Gastrocnemius medialis (tissue), 4 donors: ENCODE measurements around the gene SRRM3. TPM values are rescaled to one million over a fixed set of nuclear protein-coding genes. Genes with fewer than 3 reads are reported as not detected.
A peak's percentile ranks its signal among the peaks of the same experiment; 100 is the strongest.

Experiments used
- ATAC-seq, 2 donors: fragments of 150-250 bp; one replicate each; pipeline ENCODE4 v1.9.1; 2016
- DNase-seq, 2 donors: peaks; one replicate each; pipeline ENCODE4 v3.0.0-alpha.2; 2019
- H3K27ac ChIP-seq, 4 donors: fragments of 200-600 bp; sonication (generic); 1 replicate in 1 of 4; 2 replicates in 3 of 4; pipeline ENCODE4 v1.5.1; 2016 to 2018; ENCODE audit warnings: mild to moderate bottlenecking in 2 of 4, moderate library complexity in 1 of 4
- H3K27me3 ChIP-seq, 3 donors: fragments of 200-600 bp; sonication (generic) in 2 of 3; 1 replicate in 1 of 3; 2 replicates in 2 of 3; pipeline versions ENCODE4 v1.5.1 to v1.6.0; 2016 to 2019; ENCODE audit warnings: mild to moderate bottlenecking in 1 of 3, moderate library complexity in 1 of 3
- H3K36me3 ChIP-seq, 2 donors: fragments of 200-600 bp; sonication (generic) in 1 of 2; one replicate each; pipeline ENCODE4 v1.5.1; 2017 to 2018
- H3K4me1 ChIP-seq, 2 donors: fragments of 200-600 bp; sonication (generic) in 1 of 2; one replicate each; pipeline ENCODE4 v1.5.1; 2016 to 2017; ENCODE audit warnings: mild to moderate bottlenecking in 2 of 2
- H3K4me3 ChIP-seq, 4 donors: fragments of 200-600 bp; sonication (generic) in 3 of 4; 1 replicate in 1 of 4; 2 replicates in 3 of 4; pipeline ENCODE4 v1.5.1; 2016 to 2019; ENCODE audit warnings: mild to moderate bottlenecking in 2 of 4
- H3K9me3 ChIP-seq, 3 donors: fragments of 200-600 bp; sonication (generic) in 2 of 3; 1 replicate in 1 of 3; 2 replicates in 2 of 3; pipeline ENCODE4 v1.5.1; 2016 to 2019
- CTCF ChIP-seq, 5 experiments: fragments of 450-650 bp in 3 of 5; fragments of 200-600 bp in 2 of 5; sonication (generic) in 2 of 5; IDR thresholded peaks in 4 of 5; conservative IDR thresholded peaks in 1 of 5; 1 replicate in 4 of 5; 2 replicates in 1 of 5; pipeline ENCODE4 v1.5.1; 2016 to 2019; ENCODE audit warnings: antibody characterized with exemption in 5 of 5, mild to moderate bottlenecking in 3 of 5, moderate library complexity in 3 of 5
- POLR2A ChIP-seq, 2 donors: fragments of 450-650 bp; IDR thresholded peaks; one replicate each; pipeline ENCODE4 v1.6.1; 2017; ENCODE audit warnings: antibody characterized with exemption in 2 of 2, mild to moderate bottlenecking in 2 of 2, moderate library complexity in 2 of 2
- in situ Hi-C, 4 donors: fragments of 200-750 bp; cut with MboI; loops; one replicate each; pipeline versions ENCODE4 v1.15.0 to v1.8.0; 2017; ENCODE audit warnings: low sequenced_read_pairs in 4 of 4
- intact Hi-C: fragments of 100-400 bp; cut with DNase I; formaldehyde crosslinking; loops from one replicate; pipeline ENCODE4 v1.15.1; 2023; ENCODE audit warnings: low total_unique reads
- total RNA-seq, 4 donors: library from RNA; depleted of rRNA; stranded (reverse); fragments of >200 nt; gene quantifications; one replicate each; pipeline versions ENCODE4 v1.1.0 to v1.2.3, GENCODE V29; 2016

Gene SRRM3
- total RNA-seq, 4 donors from 2014 or later, result 0.53 to 1.2 (median 0.84) TPM

GRCh38 chr7:76273503-76273902 lies 71.8 kb downstream of the SRRM3 start:
- H3K36me3 ChIP-seq, result no peaks in the 10 kb centered on the region
- H3K4me3 ChIP-seq, result no peak overlapping the region
- DNase-seq (no peak), ATAC-seq (no peak)
- H3K27ac ChIP-seq, result no peak overlapping the region
- intact Hi-C loops (no loop called here), in situ Hi-C loops (loop anchor here in 1 of 4 donors (10.0 kb wide), 1 partner anchor 89 kb away; no protein-coding TSS in a partner anchor)
- no peaks in the 10 kb centered on the region for H3K9me3 ChIP-seq
- TF ChIP-seq POLR2A (IDR thresholded peaks at IDR 0.05), result no peak
- TF ChIP-seq CTCF (IDR thresholded peaks at IDR 0.05 in 4 of 5, conservative IDR thresholded peaks at IDR 0.05 in 1 of 5), result no peak
- H3K27me3 ChIP-seq, result peaks cover 2 to 22% (median 10%) of the 10 kb centered on the region in 3 donors
- no peaks in the 10 kb centered on the region for H3K4me1 ChIP-seq

GRCh38 chr7:76278540-76278939 lies 76.8 kb downstream of the SRRM3 start:
- H3K4me1 ChIP-seq, result peaks cover 4 to 5% of the 10 kb centered on the region in 2 donors
- H3K36me3 ChIP-seq, result no peaks in the 10 kb centered on the region
- H3K4me3 ChIP-seq, result no peak overlapping the region
- H3K27ac ChIP-seq, result no peak overlapping the region
- H3K9me3 ChIP-seq, result no peaks in the 10 kb centered on the region
- intact Hi-C loops (no loop called here), in situ Hi-C loops (loop anchor here in 1 of 4 donors (10.0 kb wide), 1 partner anchor 94 kb away; no protein-coding TSS in a partner anchor)
- H3K27me3 ChIP-seq, result peaks cover 19 to 27% (median 20%) of the 10 kb centered on the region in 3 donors
- no peak for TF ChIP-seq POLR2A (IDR thresholded peaks at IDR 0.05)
- no peak for TF ChIP-seq CTCF (IDR thresholded peaks at IDR 0.05 in 4 of 5, conservative IDR thresholded peaks at IDR 0.05 in 1 of 5)
- ATAC-seq (no peak), DNase-seq (no peak)

- in situ Hi-C loops (loop anchor here in 2 of 4 donors (10.0 kb wide), 2 partner anchors 96 to 106 kb away; no protein-coding TSS in a partner anchor), intact Hi-C loops (no loop called here)
- Histone ChIP-seq H3K27me3 (peaks cover 21 to 30% (median 22%) of the 10 kb centered on the region in 3 donors), H3K9me3 (no peaks in the 10 kb centered on the region), H3K4me1 (peaks cover 4 to 5% of the 10 kb centered on the region in 2 donors), H3K27ac (no peak overlapping the region), H3K4me3 (no peak overlapping the region), H3K36me3 (no peaks in the 10 kb centered on the region)
- TF ChIP-seq POLR2A (IDR thresholded peaks at IDR 0.05), result no peak
- TF ChIP-seq CTCF (IDR thresholded peaks at IDR 0.05 in 4 of 5, conservative IDR thresholded peaks at IDR 0.05 in 1 of 5), result no peak
- ATAC-seq, result no peak
- DNase-seq, result no peak
Measured at GRCh38 chr7:76280408-76280807, 78.7 kb downstream of the SRRM3 start.

GRCh38 chr7:76281006-76281705 lies 79.5 kb downstream of the SRRM3 start:
- H3K27me3 ChIP-seq, result peaks cover 21 to 30% (median 22%) of the 10 kb centered on the region in 3 donors
- ATAC-seq, result peak; percentile 22 to 70

More at GRCh38 chr7:76281006-76281705, 79.5 kb downstream of the SRRM3 start:
- in situ Hi-C loops, result loop anchor here in 2 of 4 donors (10.0 kb wide), 2 partner anchors 96 to 106 kb away; no protein-coding TSS in a partner anchor
- intact Hi-C loops, result no loop called here
- TF ChIP-seq POLR2A (IDR thresholded peaks at IDR 0.05) (no peak), CTCF (IDR thresholded peaks at IDR 0.05 in 4 of 5, conservative IDR thresholded peaks at IDR 0.05 in 1 of 5) (no peak)
- Histone ChIP-seq H3K9me3 (no peaks in the 10 kb centered on the region), H3K4me1 (peaks cover 4 to 5% of the 10 kb centered on the region in 2 donors), H3K36me3 (no peaks in the 10 kb centered on the region), H3K4me3 (peak overlapping the region; percentile 40 to 51 (median 48)), H3K27ac (no peak overlapping the region)
- no peak for DNase-seq
